Peyer's patch (tissue), 4 donors: ENCODE results near the gene PDP2. TPM values are rescaled to one million over a fixed set of nuclear protein-coding genes. Genes with fewer than 3 reads are reported as not detected.
"Not testable (repeated sequence)": the region's sequence is repeated elsewhere in the genome, so short reads cannot be mapped to it uniquely, and the experiment has no call there.

Experiments
- DNase-seq, 3 donors: peaks; one replicate each; pipeline ENCODE4 v3.0.0-alpha.2; 2017 to 2019
- H3K27ac ChIP-seq, 4 donors: fragments of 200-600 bp; sonication (generic); one replicate each; pipeline ENCODE4 v1.5.1; 2016 to 2019
- H3K27me3 ChIP-seq, 2 donors: fragments of 200-600 bp; sonication (generic); one replicate each; pipeline ENCODE4 v1.5.1; 2019
- H3K36me3 ChIP-seq, 3 donors: fragments of 200-600 bp; sonication (generic); one replicate each; pipeline ENCODE4 v1.5.1; 2016 to 2019
- H3K4me1 ChIP-seq, 4 donors: fragments of 200-600 bp; sonication (generic); one replicate each; pipeline ENCODE4 v1.5.1; 2016 to 2019
- H3K4me3 ChIP-seq, 4 donors: fragments of 200-600 bp; sonication (generic); 1 replicate in 3 of 4; 2 replicates in 1 of 4; pipeline ENCODE4 v1.5.1; 2016 to 2019; ENCODE audit warnings: mild to moderate bottlenecking in 1 of 4
- H3K9me3 ChIP-seq, 4 donors: fragments of 200-600 bp; sonication (generic); one replicate each; pipeline ENCODE4 v1.5.1; 2016 to 2019; ENCODE audit warnings: mild to moderate bottlenecking in 1 of 4
- CTCF ChIP-seq, 6 experiments: fragments of 450-650 bp in 4 of 6; fragments of 200-600 bp in 2 of 6; sonication (generic) in 1 of 6; IDR thresholded peaks; one replicate each; pipeline ENCODE4 v1.5.1; 2017 to 2019; ENCODE audit warnings: antibody characterized with exemption in 6 of 6, mild to moderate bottlenecking in 3 of 6, moderate library complexity in 1 of 6
- POLR2A ChIP-seq, 2 donors: fragments of 450-650 bp; IDR thresholded peaks; one replicate each; pipeline ENCODE4 v1.5.1; 2017; ENCODE audit warnings: antibody characterized with exemption in 2 of 2, mild to moderate bottlenecking in 2 of 2, moderate library complexity in 2 of 2
- total RNA-seq, 4 donors: library from RNA; depleted of rRNA; stranded (reverse); fragments of >200 nt; gene quantifications; one replicate each; pipeline ENCODE4 v1.1.0, GENCODE V29; 2016

The PDP2 gene
- total RNA-seq, 4 donors from 2014 or later, result 12.1 to 27.9 (median 15.3) TPM

- TF ChIP-seq POLR2A (IDR thresholded peaks at IDR 0.05) (no peak), CTCF (IDR thresholded peaks at IDR 0.05) (no peak)
- H3K36me3 ChIP-seq, result peaks cover 0 to 6% (median 0%) of the 10 kb centered on the region in 3 donors
- no peaks in the 10 kb centered on the region for H3K27me3 ChIP-seq
- H3K4me3 ChIP-seq, result no peak overlapping the region
- H3K9me3 ChIP-seq, result no peaks in the 10 kb centered on the region
- H3K4me1 ChIP-seq, result peaks cover 5 to 49% (median 13%) of the 10 kb centered on the region in 4 donors
- no peak for DNase-seq
- H3K27ac ChIP-seq, result peak overlapping the region in 1 of 4 donors; percentile 23
Observed at GRCh38 chr16:66932076-66932475, 51.8 kb downstream of the PDP2 start.

GRCh38 chr16:66933776-66934137 lies 53.4 kb downstream of the PDP2 start:
- H3K4me3 ChIP-seq, result peak overlapping the region; percentile 80 to 98 (median 92)
- DNase-seq, result no peak
- H3K9me3 ChIP-seq, result no peaks in the 10 kb centered on the region
- no peaks in the 10 kb centered on the region for H3K27me3 ChIP-seq
- peaks cover 0 to 21% (median 0%) of the 10 kb centered on the region in 3 donors for H3K36me3 ChIP-seq
- no peak for TF ChIP-seq CTCF (IDR thresholded peaks at IDR 0.05)
- no peak for TF ChIP-seq POLR2A (IDR thresholded peaks at IDR 0.05)
- peak overlapping the region; percentile 92 to 97 (median 92) for H3K27ac ChIP-seq
- peaks cover 5 to 59% (median 13%) of the 10 kb centered on the region in 4 donors for H3K4me1 ChIP-seq

GRCh38 chr16:66934138-66934838 lies 54.0 kb downstream of the PDP2 start, which contains the start of gene CIAO2B:
Gene CIAO2B, minus strand, starts transcription at chr16:66934402. Its CDS starts 38 bp downstream, at chr16:66934364.
- H3K4me3 ChIP-seq, result peak within 1 kb of the TSS; percentile 80 to 98 (median 92)
- H3K27ac ChIP-seq, result peak within 1 kb of the TSS; percentile 92 to 97 (median 92)
- peak; percentile 81 to 95 (median 93) for DNase-seq
- no peaks in the 10 kb centered on the region for H3K9me3 ChIP-seq
- peak; percentile 84 to 96 for TF ChIP-seq POLR2A (IDR thresholded peaks at IDR 0.05)
- no peak for TF ChIP-seq CTCF (IDR thresholded peaks at IDR 0.05)
- peaks cover 0 to 26% (median 0%) of the 10 kb centered on the region in 3 donors for H3K36me3 ChIP-seq
- no peaks in the 10 kb centered on the region for H3K27me3 ChIP-seq
- peaks cover 5 to 55% (median 13%) of the 10 kb centered on the region in 4 donors for H3K4me1 ChIP-seq

- peaks cover 5 to 58% (median 13%) of the 10 kb centered on the region in 4 donors for H3K4me1 ChIP-seq
- H3K9me3 ChIP-seq, H3K27me3 ChIP-seq, DNase-seq: not testable (repeated sequence)
- H3K4me3 ChIP-seq, result peak overlapping the region; percentile 80 to 98 (median 92)
- peak overlapping the region; percentile 92 to 97 (median 92) for H3K27ac ChIP-seq
- peaks cover 0 to 32% (median 0%) of the 10 kb centered on the region in 3 donors for H3K36me3 ChIP-seq
Observed at GRCh38 chr16:66934839-66935313, 54.6 kb downstream of the PDP2 start.

- Histone ChIP-seq H3K9me3 (no peaks in the 10 kb centered on the region), H3K4me1 (peaks cover 5 to 64% (median 13%) of the 10 kb centered on the region in 4 donors), H3K36me3 (peaks cover 0 to 38% (median 0%) of the 10 kb centered on the region in 3 donors), H3K27ac (peak within 1 kb of the TSS; percentile 92 to 97 (median 92)), H3K27me3 (no peaks in the 10 kb centered on the region), H3K4me3 (peak within 1 kb of the TSS; percentile 80 to 98 (median 92))
- TF ChIP-seq CTCF (IDR thresholded peaks at IDR 0.05), result no peak
- peak; percentile 97 to 98 for TF ChIP-seq POLR2A (IDR thresholded peaks at IDR 0.05)
- DNase-seq, result peak; percentile 25 to 95 (median 91)
Observed at GRCh38 chr16:66935314-66936011, 55.1 kb downstream of the PDP2 start, which contains the start of gene CES2. Gene CES2, plus strand, starts transcription at chr16:66935516. Its CDS starts 120 bp downstream, at chr16:66935636.
